GM12874 (cell line): ENCODE results near the gene ARHGEF7.

Experiments
- TF ChIP-seq, protein P1 (sequence below): IDR thresholded peaks from 2 replicates; pipeline ENCODE4 v1.5.1; 2011; ENCODE audit warnings: low read depth, mild to moderate bottlenecking, control low read depth, low read length, moderate library complexity; ENCODE audit not compliant: insufficient read depth

ARHGEF7 gene

DNA sequence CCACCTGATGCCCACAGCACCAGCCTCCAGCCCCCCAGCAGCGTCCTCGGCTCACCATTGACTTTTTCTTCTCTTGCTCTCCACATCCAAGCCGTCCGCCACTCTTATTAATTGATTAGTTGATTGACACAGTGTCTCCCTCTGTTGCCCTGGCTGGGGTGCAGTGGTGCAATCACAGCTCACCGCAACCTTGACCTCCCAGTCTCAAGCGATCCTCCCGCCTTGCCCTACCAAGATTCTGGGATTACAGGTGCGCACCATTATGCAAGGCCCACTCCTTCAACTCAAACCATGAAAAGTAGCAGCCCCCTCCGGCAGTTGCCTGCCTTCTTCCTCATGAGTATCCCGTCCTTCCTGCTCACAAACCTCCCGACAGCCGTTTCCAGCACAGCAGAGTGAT is 204.4 kb downstream of the ARHGEF7 start:
- TF ChIP-seq, protein P1, sequence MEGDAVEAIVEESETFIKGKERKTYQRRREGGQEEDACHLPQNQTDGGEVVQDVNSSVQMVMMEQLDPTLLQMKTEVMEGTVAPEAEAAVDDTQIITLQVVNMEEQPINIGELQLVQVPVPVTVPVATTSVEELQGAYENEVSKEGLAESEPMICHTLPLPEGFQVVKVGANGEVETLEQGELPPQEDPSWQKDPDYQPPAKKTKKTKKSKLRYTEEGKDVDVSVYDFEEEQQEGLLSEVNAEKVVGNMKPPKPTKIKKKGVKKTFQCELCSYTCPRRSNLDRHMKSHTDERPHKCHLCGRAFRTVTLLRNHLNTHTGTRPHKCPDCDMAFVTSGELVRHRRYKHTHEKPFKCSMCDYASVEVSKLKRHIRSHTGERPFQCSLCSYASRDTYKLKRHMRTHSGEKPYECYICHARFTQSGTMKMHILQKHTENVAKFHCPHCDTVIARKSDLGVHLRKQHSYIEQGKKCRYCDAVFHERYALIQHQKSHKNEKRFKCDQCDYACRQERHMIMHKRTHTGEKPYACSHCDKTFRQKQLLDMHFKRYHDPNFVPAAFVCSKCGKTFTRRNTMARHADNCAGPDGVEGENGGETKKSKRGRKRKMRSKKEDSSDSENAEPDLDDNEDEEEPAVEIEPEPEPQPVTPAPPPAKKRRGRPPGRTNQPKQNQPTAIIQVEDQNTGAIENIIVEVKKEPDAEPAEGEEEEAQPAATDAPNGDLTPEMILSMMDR: no peak

DNA sequence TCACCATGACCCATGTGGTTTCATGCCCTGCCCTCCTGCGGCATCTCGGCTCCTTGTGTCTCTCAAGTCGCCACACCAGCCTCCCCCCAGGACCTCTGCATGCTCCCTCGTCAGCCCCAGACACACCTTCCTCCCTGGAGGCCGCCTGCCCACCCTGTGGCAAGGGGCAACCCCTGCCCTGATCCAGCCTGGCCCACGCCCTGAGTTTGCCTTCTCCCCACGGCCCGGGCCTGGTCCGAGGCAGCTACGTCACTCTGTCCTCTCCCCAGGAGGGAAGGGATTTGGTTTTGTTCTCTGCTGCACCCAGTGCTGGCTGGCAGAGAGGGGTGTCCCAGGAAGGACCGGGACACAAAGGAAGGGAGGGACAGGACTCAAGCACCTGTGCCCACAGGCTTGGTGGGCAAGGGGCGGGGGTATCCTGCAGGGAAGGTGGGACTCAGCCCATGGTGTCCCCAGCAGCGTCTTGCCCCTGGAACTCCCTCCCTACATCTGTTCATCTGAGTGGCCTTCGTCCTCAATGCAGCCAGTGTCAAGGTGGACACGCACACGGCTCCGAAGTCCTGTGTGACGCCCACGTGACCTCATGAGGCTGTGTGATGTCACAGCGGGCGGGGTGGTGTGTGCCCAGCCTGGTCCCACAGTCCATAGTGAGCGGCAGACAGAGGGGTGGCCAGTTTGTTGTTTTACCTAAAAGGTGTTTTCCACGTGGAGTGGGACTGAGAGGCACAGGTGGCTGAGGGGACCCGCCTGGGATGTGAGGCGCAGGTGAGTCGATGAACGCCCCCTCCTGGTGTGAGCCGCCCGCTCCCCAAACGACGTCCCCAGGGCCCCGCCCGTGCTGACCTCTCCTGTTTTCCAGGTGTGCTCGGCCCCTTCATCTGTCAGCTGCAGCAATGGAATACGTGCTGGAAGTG is 205.1 kb downstream of the ARHGEF7 start, which contains the start of gene TEX29:
Gene TEX29 (plus strand): TSS at position 645 of the 914 bp plus-strand sequence. CDS start 249 bp downstream, at position 894.
- TF ChIP-seq, protein P1: no peak

DNA sequence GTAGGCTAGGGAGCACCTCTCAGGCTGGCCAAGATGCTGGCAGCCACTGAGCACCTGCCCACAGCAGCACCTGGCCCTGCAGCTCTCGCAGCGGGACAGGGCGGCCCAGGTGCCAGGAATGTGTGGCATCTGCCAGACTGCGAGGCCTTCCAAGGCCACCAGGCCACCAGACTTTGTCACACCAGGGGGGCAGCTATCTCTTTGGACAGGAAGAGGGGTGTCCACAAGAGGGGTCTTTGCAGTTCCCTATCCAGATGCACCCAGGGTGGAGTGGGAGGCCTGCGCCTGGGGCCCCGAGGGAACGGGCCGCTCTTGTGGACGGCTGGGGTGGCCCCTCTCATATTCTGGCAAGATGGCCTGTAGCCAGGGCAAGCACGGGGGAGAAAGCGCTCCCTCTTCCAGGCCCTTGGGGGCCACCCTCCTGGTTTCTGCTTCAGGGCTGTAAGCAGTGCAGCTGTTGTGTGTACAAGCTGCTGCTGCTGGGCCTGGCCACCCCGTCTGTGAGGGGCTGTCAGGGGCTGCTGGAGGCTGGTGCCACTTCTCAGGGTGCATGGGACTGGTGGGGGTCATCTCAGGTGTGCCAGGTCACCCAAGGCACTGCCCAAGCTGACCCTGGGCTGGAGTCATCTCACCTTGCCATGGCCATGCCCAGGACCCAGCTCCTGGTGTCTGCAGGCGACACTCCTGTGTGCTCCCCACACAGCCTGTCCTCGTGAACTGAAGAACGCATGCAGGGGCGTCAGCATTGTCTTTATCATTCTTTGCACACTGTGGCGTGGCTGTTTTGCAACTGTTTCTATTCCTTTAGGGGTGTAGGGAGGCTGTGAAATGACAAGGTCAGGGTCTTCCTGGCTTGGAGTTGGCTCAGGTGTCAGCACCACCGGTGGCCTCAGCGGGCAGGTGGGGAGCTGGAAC is 207.1 kb downstream of the ARHGEF7 start:
- TF ChIP-seq, protein P1: no peak

DNA sequence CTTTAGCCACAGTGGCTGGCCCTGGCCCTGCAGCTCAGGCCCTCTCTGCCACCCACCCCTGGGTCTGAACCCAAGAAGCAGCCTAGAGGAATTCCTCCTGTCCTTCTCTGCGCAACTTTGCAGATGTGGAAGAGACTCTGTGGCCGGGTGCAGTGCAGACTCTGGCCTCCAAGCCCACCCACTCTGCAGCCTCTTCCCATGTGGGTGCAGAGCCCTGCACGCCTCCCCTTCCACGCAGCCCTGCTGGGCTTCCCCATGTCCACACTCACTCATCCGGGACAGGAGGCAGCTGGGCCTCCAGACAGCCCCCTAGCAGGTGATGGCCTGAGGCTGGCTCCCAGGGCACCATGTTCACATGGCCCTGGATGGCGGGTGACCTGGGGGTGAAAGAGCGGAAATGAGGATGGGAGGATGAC is 207.8 kb downstream of the ARHGEF7 start:
- TF ChIP-seq, protein P1: no peak

DNA sequence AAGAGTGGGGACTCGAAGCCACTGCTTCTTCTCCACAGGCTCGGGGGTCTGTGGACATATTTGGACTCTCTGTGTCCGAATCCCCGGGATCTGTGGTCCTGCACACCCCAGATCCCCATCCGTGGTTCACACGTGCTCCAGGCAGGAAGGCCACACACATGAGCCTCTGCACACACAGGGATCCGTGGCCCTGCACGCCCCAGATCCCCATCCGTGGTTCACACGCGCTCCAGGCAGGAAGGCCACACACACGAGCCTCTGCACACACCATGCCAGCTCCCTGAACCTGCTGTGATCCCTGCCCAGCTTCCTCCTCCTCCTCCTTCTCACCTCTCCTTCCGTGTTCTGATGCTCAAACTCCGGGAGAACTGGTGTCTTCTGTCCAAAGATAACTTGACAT is 208.4 kb downstream of the ARHGEF7 start:
- TF ChIP-seq, protein P1: no peak

DNA sequence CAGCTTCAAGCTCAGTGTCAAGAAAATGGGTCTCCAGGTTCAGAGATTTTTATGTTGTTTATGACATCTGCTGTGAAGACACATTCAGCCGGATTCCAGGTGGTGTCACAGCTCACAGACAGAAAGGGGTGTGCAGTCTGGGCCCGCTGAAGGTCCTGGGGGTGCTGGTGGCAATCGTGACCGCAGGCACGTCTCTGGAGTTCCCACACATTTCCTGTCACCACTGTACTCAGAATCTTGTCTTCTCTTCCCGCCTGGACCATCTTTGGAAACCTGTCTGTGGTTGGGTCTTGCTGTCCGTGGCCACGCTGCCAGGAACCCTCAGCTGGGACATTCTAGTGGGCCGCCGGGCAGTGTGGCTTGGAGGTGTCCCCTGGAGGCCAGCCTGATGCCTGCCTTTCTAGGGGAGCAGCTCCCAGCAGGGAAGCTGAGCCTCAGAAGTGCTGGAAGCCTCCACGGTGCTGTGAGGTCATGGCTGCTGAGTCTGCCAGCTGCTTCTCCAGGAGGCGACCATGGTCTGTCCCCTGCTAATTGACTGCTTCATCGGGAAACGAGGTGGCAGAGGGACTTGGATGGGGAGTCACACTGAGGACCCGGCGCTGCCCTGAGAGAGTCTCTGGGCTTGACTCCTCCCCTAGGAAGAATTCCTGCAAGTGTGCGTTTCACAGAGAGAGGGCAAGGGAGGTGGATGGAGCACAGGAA is 209.0 kb downstream of the ARHGEF7 start:
- TF ChIP-seq, protein P1: no peak
